D721Med (cell line): ENCODE measurements around the gene UQCC2.

Source experiments
- DNase-seq: peaks from one replicate; pipeline ENCODE4 v3.0.0; 2011; ENCODE audit warnings: low spot score; ENCODE audit not compliant: insufficient read length
- FAIRE-seq: peaks from 2 replicates; lab custom pipeline; 2011; peaks lifted over from hg19 to GRCh38; lab: Jason Lieb, UNC
- CTCF ChIP-seq: IDR thresholded peaks from 2 replicates; pipeline ENCODE4 v1.5.1; 2012; ENCODE audit warnings: mild to moderate bottlenecking, control low read depth; ENCODE audit not compliant: insufficient read depth; ENCODE audit errors: missing control alignments

UQCC2 gene

GRCh38 chr6:33720998-33721397 is 9.5 kb upstream of the UQCC2 start:
- no peak for TF ChIP-seq CTCF
- FAIRE-seq, result no peak
- no peak for DNase-seq

DNA sequence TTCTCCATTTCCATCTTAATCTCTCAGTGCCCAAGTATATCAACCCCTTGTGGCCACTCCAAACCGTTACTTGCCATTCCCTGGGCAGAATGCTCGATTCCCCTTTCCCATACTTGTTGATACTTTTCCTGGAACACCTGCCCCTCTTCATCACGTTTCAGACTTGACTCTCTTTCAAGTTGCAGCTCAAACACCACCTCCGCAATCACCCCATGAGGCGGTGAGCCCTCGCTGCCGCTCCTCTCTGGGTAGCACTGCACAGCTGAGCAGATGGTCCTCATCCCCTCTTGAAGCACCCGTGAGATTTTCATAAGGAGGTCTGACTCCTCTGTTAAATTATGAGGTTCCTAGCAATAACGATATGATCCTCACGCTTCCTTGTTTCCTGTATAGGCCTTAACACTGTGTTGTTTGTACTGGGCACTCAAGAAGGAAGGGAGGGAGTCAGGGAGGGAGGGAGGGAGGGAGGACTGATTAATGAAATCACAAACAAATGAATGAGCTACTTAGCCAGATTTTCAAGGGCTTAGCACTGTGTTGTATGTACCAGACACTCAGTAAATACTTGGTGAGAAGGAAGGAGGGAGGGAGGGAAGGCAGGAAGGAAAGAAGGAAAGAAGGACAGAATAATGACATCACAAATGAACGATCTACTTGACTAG is 8.0 kb upstream of the UQCC2 start:
- DNase-seq, result no peak
- no peak for TF ChIP-seq CTCF
- peak; percentile 82 for FAIRE-seq

GRCh38 chr6:33718713-33719112 is 7.2 kb upstream of the UQCC2 start:
- no peak for TF ChIP-seq CTCF
- FAIRE-seq (no peak), DNase-seq (no peak)

- no peak for FAIRE-seq
- no peak for TF ChIP-seq CTCF
- no peak for DNase-seq
Measured at GRCh38 chr6:33717934-33718455, 6.5 kb upstream of the UQCC2 start.

GRCh38 chr6:33716890-33717632 is 5.6 kb upstream of the UQCC2 start:
- FAIRE-seq (no peak), DNase-seq (no peak)

DNA sequence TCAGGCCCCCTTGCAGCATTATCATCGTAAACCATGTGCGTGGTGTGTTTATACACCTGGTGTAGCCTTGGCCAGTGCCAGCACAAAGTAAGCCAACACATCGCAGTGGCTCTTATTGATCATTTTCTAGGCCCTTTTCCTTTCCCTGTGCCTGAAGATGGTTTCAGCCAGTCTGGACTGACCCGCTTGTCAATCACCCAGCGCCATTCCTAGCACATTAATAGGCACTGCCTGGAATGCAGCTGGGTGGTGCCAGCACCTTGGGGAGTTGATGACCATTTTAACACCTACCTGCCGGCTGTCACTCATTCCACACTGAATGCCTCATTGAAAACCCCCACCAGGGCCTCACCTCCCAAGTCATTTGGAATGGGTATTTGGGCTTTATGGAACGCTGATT is 4.9 kb upstream of the UQCC2 start:
- FAIRE-seq (no peak), DNase-seq (no peak)
- TF ChIP-seq CTCF, result no peak

More at GRCh38 chr6:33716890-33717632, 5.6 kb upstream of the UQCC2 start:
- no peak for TF ChIP-seq CTCF
